Adrenal gland (tissue), 5 donors: ENCODE data around the gene APBB2.

Experiments used
- POLR2A ChIP-seq, 2 donors: fragments of 450-650 bp; IDR thresholded peaks; one replicate each; pipeline ENCODE4 v1.6.1; 2017; ENCODE audit warnings: antibody characterized with exemption in 2 of 2, mild to moderate bottlenecking in 2 of 2, moderate library complexity in 1 of 2
- TF ChIP-seq, protein P1 (sequence below), 6 experiments: fragments of 450-650 bp in 4 of 6; fragments of 200-600 bp in 2 of 6; sonication (generic) in 1 of 6; IDR thresholded peaks; 1 replicate in 5 of 6; 2 replicates in 1 of 6; pipeline versions ENCODE4 v1.5.1 to v1.8.0; 2016 to 2021; ENCODE audit warnings: antibody characterized with exemption in 6 of 6, mild to moderate bottlenecking in 2 of 6, moderate library complexity in 1 of 6
- donor health status: DM: no; HTN: no; CAD: no.

DNA sequence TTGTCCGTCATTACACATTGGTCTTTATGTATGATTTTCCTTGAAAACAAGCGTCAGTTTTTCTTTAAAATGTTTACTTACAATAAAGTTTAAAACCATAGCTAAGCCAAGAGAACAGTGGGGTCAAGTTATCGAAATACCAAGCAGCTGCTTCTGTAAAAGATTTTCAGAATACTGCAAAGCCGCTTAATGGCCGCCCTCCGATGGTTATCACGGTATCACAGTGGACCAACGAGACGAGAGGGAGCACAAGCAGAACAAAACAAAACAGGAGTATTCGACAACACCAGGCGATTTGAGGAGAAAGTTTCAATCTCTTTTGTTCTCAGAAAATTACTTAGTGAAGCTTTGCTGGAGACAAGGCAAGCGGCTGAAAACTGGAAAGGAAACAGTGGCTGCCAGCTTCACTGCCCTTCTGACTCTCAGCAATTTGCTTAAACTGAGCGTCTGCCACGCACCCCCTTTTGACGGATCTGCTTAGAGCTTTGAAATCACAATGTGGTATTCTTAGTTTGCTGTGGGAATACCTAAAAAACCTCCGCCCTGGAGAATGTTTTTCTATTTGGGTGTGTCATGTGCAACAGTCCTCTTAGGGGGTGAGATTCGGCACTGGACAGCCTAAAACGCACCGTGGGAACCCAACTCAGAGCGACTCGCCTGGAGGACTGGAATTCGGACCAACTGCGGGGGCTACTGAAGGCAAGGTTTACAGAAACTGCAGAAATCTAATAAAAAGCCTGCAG lies 264.8 kb downstream of the APBB2 start:
- TF ChIP-seq POLR2A (IDR thresholded peaks at IDR 0.05) = no peak
- TF ChIP-seq, protein P1, sequence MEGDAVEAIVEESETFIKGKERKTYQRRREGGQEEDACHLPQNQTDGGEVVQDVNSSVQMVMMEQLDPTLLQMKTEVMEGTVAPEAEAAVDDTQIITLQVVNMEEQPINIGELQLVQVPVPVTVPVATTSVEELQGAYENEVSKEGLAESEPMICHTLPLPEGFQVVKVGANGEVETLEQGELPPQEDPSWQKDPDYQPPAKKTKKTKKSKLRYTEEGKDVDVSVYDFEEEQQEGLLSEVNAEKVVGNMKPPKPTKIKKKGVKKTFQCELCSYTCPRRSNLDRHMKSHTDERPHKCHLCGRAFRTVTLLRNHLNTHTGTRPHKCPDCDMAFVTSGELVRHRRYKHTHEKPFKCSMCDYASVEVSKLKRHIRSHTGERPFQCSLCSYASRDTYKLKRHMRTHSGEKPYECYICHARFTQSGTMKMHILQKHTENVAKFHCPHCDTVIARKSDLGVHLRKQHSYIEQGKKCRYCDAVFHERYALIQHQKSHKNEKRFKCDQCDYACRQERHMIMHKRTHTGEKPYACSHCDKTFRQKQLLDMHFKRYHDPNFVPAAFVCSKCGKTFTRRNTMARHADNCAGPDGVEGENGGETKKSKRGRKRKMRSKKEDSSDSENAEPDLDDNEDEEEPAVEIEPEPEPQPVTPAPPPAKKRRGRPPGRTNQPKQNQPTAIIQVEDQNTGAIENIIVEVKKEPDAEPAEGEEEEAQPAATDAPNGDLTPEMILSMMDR (IDR thresholded peaks at IDR 0.05) = no peak
